Measurements from ENCODE around the gene ZBTB33.
A peak's percentile ranks its signal among the peaks of the same experiment; 100 is the strongest.

- TF ChIP-seq REST (IDR thresholded peaks at IDR 0.05) = no peak
- TF ChIP-seq RAD21 (IDR thresholded peaks at IDR 0.05) = peak in 1 of 2 donors; percentile 12
- TF ChIP-seq CTCF (IDR thresholded peaks at IDR 0.05; ENCODE audit: low read depth, low read length, missing input control) = no peak
- TF ChIP-seq MAX (IDR thresholded peaks at IDR 0.05) = no peak
- TF ChIP-seq RXRA (IDR thresholded peaks at IDR 0.05) = peak; percentile 25 to 36
- TF ChIP-seq JUND (IDR thresholded peaks at IDR 0.05) = peak in 1 of 2 donors; percentile 33
- TF ChIP-seq FOXA2 (IDR thresholded peaks at IDR 0.05) = no peak
- TF ChIP-seq HNF4A (conservative IDR thresholded peaks at IDR 0.05) = peak; percentile 37 to 49
- no peak for TF ChIP-seq TAF1 (conservative IDR thresholded peaks at IDR 0.05)
- no peak for TF ChIP-seq HNF4G (IDR thresholded peaks at IDR 0.05)
- no peak for TF ChIP-seq EGR1 (IDR thresholded peaks at IDR 0.05; ENCODE audit: low read depth in 2 of 2)
- no peak for TF ChIP-seq GABPA (IDR thresholded peaks at IDR 0.05 in 1 of 2, conservative IDR thresholded peaks at IDR 0.05 in 1 of 2)
These were observed 20.6 kb downstream of the ZBTB33 start for GRCh38 chrX:120271218-120271617.
